Mesenchymal stem cell (in vitro differentiated cells and primary cell): ENCODE data around the gene FERMT3.

Source experiments
- DNase-seq: peaks from one replicate; pipeline ENCODE4 v3.0.0-alpha.2; 2013
- H2AFZ ChIP-seq: one replicate; pipeline ENCODE4 v1.6.1; 2013; ENCODE audit warnings: low read depth, mild to moderate bottlenecking, control low read depth, inconsistent platforms, low read length, moderate library complexity
- H2AK5ac ChIP-seq: 2 replicates; pipeline ENCODE4 v1.6.1; 2013; ENCODE audit warnings: low read length, moderate library complexity, mild to moderate bottlenecking, inconsistent platforms; ENCODE audit not compliant: severe bottlenecking
- H2BK120ac ChIP-seq: one replicate; pipeline ENCODE4 v1.6.1; 2013; ENCODE audit warnings: low read depth, mild to moderate bottlenecking, inconsistent platforms, low read length, moderate library complexity
- H2BK12ac ChIP-seq, 2 experiments: one replicate each; pipeline ENCODE4 v1.6.1; 2013; ENCODE audit warnings: inconsistent platforms in 2 of 2, low read length in 2 of 2, mild to moderate bottlenecking in 2 of 2, moderate library complexity in 2 of 2, control low read depth in 1 of 2
- H2BK15ac ChIP-seq: one replicate; pipeline ENCODE4 v1.6.1; 2013; ENCODE audit warnings: mild to moderate bottlenecking, low read depth, inconsistent platforms; ENCODE audit not compliant: poor library complexity, severe bottlenecking
- H2BK5ac ChIP-seq: 2 replicates; pipeline ENCODE4 v1.6.1; 2013; ENCODE audit warnings: low read depth, mild to moderate bottlenecking, low read length, control low read depth, inconsistent platforms; ENCODE audit not compliant: poor library complexity, severe bottlenecking
- H3K14ac ChIP-seq, 2 experiments: one replicate each; pipeline ENCODE4 v1.6.1; 2013; ENCODE audit warnings: inconsistent platforms in 2 of 2, low read length in 2 of 2, control low read depth in 1 of 2, mild to moderate bottlenecking in 1 of 2, moderate library complexity in 1 of 2
- H3K18ac ChIP-seq, 2 experiments: one replicate each; pipeline ENCODE4 v1.6.1; 2013; ENCODE audit warnings: inconsistent platforms in 2 of 2, low read length in 2 of 2, control low read depth in 1 of 2, low read depth in 1 of 2, mild to moderate bottlenecking in 1 of 2
- H3K23ac ChIP-seq, 2 experiments: one replicate each; pipeline ENCODE4 v1.6.1; 2013; ENCODE audit warnings: inconsistent platforms in 2 of 2, low read length in 2 of 2, mild to moderate bottlenecking in 2 of 2, moderate library complexity in 2 of 2, control low read depth in 1 of 2
- H3K27ac ChIP-seq: 2 replicates; pipeline ENCODE4 v1.5.1; 2013; ENCODE audit warnings: mild to moderate bottlenecking, moderate library complexity, low read length, control low read depth, inconsistent platforms; ENCODE audit not compliant: poor library complexity, severe bottlenecking
- H3K27me3 ChIP-seq, 2 experiments: 2 replicates each; pipeline versions ENCODE4 v1.6.1 to v1.7.0; 2013; ENCODE audit warnings: low read length in 2 of 2, mild to moderate bottlenecking in 2 of 2, moderate library complexity in 2 of 2, control low read depth in 1 of 2, inconsistent platforms in 1 of 2; ENCODE audit not compliant: control insufficient read depth in 1 of 2, insufficient read depth in 1 of 2
- H3K36me3 ChIP-seq, 2 experiments: 2 replicates each; pipeline versions ENCODE4 v1.6.1 to v1.7.0; 2013; ENCODE audit warnings: low read length in 2 of 2, control low read depth in 1 of 2, inconsistent platforms in 1 of 2, low read depth in 1 of 2, mild to moderate bottlenecking in 1 of 2; ENCODE audit not compliant: insufficient read depth in 2 of 2, control insufficient read depth in 1 of 2
- H3K4ac ChIP-seq, 2 experiments: one replicate each; pipeline ENCODE4 v1.6.1; 2013; ENCODE audit warnings: inconsistent platforms in 2 of 2, low read length in 2 of 2, mild to moderate bottlenecking in 2 of 2, moderate library complexity in 2 of 2, control low read depth in 1 of 2, low read depth in 1 of 2
- H3K4me1 ChIP-seq: 2 replicates; pipeline ENCODE4 v1.6.1; 2013; ENCODE audit warnings: low read depth, low read length, control low read depth; ENCODE audit not compliant: control insufficient read depth, insufficient read depth
- H3K4me2 ChIP-seq: 2 replicates; pipeline ENCODE4 v1.6.1; 2013; ENCODE audit warnings: low read length, mild to moderate bottlenecking, inconsistent platforms; ENCODE audit not compliant: poor library complexity, severe bottlenecking
- H3K4me3 ChIP-seq, 2 experiments: 2 replicates each; pipeline versions ENCODE4 v1.5.1 to v1.7.0; 2013; ENCODE audit warnings: low read length in 2 of 2, mild to moderate bottlenecking in 2 of 2, control low read depth in 1 of 2, low read depth in 1 of 2; ENCODE audit not compliant: insufficient read depth in 1 of 2
- H3K79me1 ChIP-seq: replicated peaks from 2 replicates; pipeline ENCODE4 v1.6.1; 2013; ENCODE audit warnings: mild to moderate bottlenecking, control low read depth, low read length, inconsistent platforms; ENCODE audit not compliant: poor library complexity, severe bottlenecking
- H3K9ac ChIP-seq: 2 replicates; pipeline ENCODE4 v1.7.0; 2013; ENCODE audit warnings: mild to moderate bottlenecking, low read length, moderate library complexity
- H3K9me3 ChIP-seq: 2 replicates; pipeline ENCODE4 v1.7.0; 2013; ENCODE audit warnings: mild to moderate bottlenecking, low read length; ENCODE audit not compliant: control insufficient read depth
- H4K8ac ChIP-seq: one replicate; pipeline ENCODE4 v1.6.1; 2013; ENCODE audit warnings: inconsistent platforms, mild to moderate bottlenecking, low read length, moderate library complexity
- H4K91ac ChIP-seq: one replicate; pipeline ENCODE4 v1.6.1; 2013; ENCODE audit warnings: mild to moderate bottlenecking, low read length, inconsistent platforms
- WGBS: methylation state at CpG from one replicate; pipeline ENCODE4 v1.1.7; 2013; ENCODE audit warnings: mixed read lengths; 5-methylcytosine and 5-hydroxymethylcytosine counted together

The FERMT3 gene

DNA sequence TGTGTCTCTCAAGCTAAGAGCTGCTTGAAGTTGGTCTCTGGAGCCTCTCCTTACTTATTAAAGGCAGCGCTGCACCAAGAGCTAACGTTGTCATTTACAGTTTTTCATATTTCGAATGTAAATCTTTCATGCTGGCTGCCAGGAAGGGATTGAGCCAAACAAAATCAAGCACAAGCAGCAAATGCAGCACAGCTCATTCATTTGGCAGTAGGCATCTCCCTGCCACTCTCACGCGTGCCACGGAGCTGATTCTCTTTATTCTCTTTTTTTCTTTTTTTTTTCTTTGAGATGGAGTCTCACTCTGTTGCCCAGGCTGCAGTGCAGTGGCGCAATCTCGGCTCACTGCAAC is 26.4 kb downstream of the FERMT3 start:
- Histone ChIP-seq H2BK12ac (no peak overlapping the region), H3K18ac (no peak overlapping the region), H2AK5ac (no peak overlapping the region), H3K9ac (no peak overlapping the region), H4K91ac (no peak overlapping the region), H3K27ac (no peak overlapping the region), H2BK15ac (no peak overlapping the region), H2BK120ac (no peak overlapping the region), H3K23ac (no peak overlapping the region), H3K36me3 (peaks cover 16 to 32% of the 10 kb centered on the region in 2 experiments), H4K8ac (no peak overlapping the region), H3K4me3 (no peak overlapping the region), H2BK5ac (no peak overlapping the region), H3K4me1 (peaks cover 43% of the 10 kb centered on the region), H3K79me1 (peaks cover 41% of the 10 kb centered on the region), H3K4ac (no peak overlapping the region), H3K9me3 (no peaks in the 10 kb centered on the region), H3K14ac (no peak overlapping the region), H3K4me2 (no peak overlapping the region), H3K27me3 (no peaks in the 10 kb centered on the region), H2AFZ (no peak overlapping the region)
- DNase-seq = no peak
- 94% methylated on average over 7 of the region's 8 CpGs for WGBS

DNA sequence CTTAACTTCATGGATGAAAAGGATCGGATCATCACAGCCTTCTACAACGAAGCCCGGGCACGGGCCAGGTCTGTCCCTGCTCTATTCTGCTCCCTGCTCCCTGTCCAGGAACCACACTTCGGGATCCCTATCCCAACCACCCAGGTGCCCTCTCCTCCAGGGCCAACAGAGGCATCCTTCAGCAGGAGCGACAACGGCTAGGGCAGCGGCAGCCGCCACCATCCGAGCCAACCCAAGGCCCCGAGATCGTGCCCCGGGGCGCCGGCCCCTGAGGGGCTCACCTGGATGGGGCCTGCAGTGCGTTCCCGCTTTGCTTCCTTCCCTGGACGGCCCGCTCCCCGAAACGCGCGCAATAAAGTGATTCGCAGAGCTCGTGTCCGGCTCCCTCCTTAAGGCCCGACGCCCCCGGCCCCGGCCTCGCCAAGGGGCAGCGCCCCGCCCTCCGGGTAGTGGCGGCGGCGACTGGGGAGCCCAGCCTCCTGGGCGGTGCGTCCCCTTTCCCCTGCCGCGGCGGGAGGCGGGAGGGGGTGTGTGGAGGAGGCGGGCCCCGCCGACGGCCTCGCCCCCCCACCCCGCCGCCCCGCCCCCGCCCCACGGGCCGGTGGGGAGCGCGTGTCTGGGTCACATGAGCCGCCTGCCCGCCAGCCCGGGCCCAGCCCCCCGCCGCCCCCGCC is 27.5 kb downstream of the FERMT3 start, which contains the start of gene VEGFB:
Gene VEGFB, plus strand, starts transcription at position 672 of the 674 bp plus-strand sequence. CDS start 250 bp downstream, outside the sequence.
- Histone ChIP-seq H4K8ac (peak within 1 kb of the TSS; percentile 81), H3K9ac (peak within 1 kb of the TSS; percentile 85), H4K91ac (peak within 1 kb of the TSS; percentile 81), H2BK15ac (peak within 1 kb of the TSS; percentile 74), H3K23ac (peak within 1 kb of the TSS in 1 of 2 experiments; percentile 90), H3K79me1 (peaks cover 41% of the 10 kb centered on the region), H3K36me3 (peaks cover 27 to 43% of the 10 kb centered on the region in 2 experiments), H2BK12ac (peak within 1 kb of the TSS in 1 of 2 experiments; percentile 85), H3K4me2 (peak within 1 kb of the TSS; percentile 92), H2BK5ac (peak within 1 kb of the TSS; percentile 12), H3K9me3 (no peaks in the 10 kb centered on the region), H2AFZ (peak within 1 kb of the TSS; percentile 64), H3K14ac (peak within 1 kb of the TSS in 1 of 2 experiments; percentile 89), H3K27me3 (no peaks in the 10 kb centered on the region), H3K18ac (peak within 1 kb of the TSS; percentile 54 to 98), H3K4me1 (peaks cover 42% of the 10 kb centered on the region), H3K4ac (peak within 1 kb of the TSS; percentile 0 to 93), H2BK120ac (peak within 1 kb of the TSS; percentile 78), H3K27ac (no peak within 1 kb of the TSS), H3K4me3 (peak within 1 kb of the TSS; percentile 87 to 91), H2AK5ac (no peak within 1 kb of the TSS)
- 2% methylated on average over 27 of the region's 62 CpGs for WGBS
- peak; percentile 58 for DNase-seq

DNA sequence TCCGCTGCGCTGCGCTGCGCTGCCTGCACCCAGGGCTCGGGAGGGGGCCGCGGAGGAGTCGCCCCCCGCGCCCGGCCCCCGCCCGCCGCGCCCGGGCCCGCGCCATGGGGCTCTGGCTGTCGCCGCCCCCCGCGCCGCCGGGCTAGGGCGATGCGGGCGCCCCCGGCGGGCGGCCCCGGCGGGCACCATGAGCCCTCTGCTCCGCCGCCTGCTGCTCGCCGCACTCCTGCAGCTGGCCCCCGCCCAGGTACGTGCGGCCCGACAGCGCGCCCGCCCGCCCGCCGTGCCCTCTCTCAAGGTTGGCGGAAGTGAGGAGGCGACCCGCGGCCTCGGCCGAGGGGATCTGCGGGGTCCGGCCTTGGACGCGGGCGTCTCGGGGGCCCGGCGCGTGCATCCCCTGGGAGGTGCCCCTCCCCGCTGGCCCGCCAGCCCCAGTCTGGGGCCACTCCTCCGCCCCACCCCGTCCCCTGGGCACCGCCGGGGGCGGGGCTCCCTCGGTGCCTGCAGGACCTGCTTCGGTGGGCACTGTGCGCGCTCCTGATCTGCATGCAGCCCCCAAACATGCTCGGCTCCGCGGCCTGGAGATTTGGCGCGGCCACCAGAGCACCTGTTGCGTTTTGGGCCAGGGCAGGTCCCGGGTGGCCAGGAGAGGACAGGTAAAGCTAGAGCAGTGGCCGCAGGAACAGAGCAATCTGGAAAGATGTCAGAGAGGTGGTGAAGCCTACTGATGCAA is 28.3 kb downstream of the FERMT3 start:
- H3K4me3 ChIP-seq = peak overlapping the region; percentile 87 to 91
- peak; percentile 20 for DNase-seq
- peak overlapping the region; percentile 24 to 98 for H3K18ac ChIP-seq
- H3K27ac ChIP-seq = no peak overlapping the region
- H3K4me1 ChIP-seq = peaks cover 34% of the 10 kb centered on the region
- peak overlapping the region in 1 of 2 experiments; percentile 85 for H3K14ac ChIP-seq
- no peak overlapping the region for H2AK5ac ChIP-seq
- peak overlapping the region in 1 of 2 experiments; percentile 50 for H2BK12ac ChIP-seq
- H3K23ac ChIP-seq = peak overlapping the region in 1 of 2 experiments; percentile 90
- peaks cover 33 to 43% of the 10 kb centered on the region in 2 experiments for H3K36me3 ChIP-seq
- peak overlapping the region; percentile 12 for H2BK5ac ChIP-seq
- H4K91ac ChIP-seq = peak overlapping the region; percentile 81
- peak overlapping the region; percentile 81 for H4K8ac ChIP-seq
- H3K4me2 ChIP-seq = peak overlapping the region; percentile 73
- WGBS = 4% methylated on average over 43 of the region's 80 CpGs
- peaks cover 40% of the 10 kb centered on the region for H3K79me1 ChIP-seq
- peak overlapping the region; percentile 78 for H2BK120ac ChIP-seq
- H3K9me3 ChIP-seq = no peaks in the 10 kb centered on the region
- peak overlapping the region in 1 of 2 experiments; percentile 90 for H3K4ac ChIP-seq
- peak overlapping the region; percentile 63 for H2AFZ ChIP-seq
- H3K9ac ChIP-seq = peak overlapping the region; percentile 80
- H2BK15ac ChIP-seq = peak overlapping the region; percentile 74
- no peaks in the 10 kb centered on the region for H3K27me3 ChIP-seq
